Small intestine (tissue), 7 donors: ENCODE data around the gene MARF1. TPM values are rescaled to one million over a fixed set of nuclear protein-coding genes. Genes with fewer than 3 reads are reported as not detected.

ENCODE experiments used
- DNase-seq, 2 donors: peaks; one replicate each; pipeline versions ENCODE4 v3.0.0 to v3.0.0-alpha.2; 2013
- FAIRE-seq: peaks from 2 replicates; lab custom pipeline; 2012; peaks lifted over from hg19 to GRCh38; lab: Jason Lieb, UNC
- H3K27ac ChIP-seq, 3 donors: one replicate each; pipeline ENCODE4 v1.5.1; 2013; ENCODE audit warnings: low read length in 2 of 3, mild to moderate bottlenecking in 2 of 3, control low read depth in 1 of 3, inconsistent platforms in 1 of 3, low read depth in 1 of 3, moderate library complexity in 1 of 3
- H3K27me3 ChIP-seq, 3 donors: one replicate each; pipeline ENCODE4 v1.6.1; 2013; ENCODE audit warnings: low read length in 3 of 3, inconsistent platforms in 1 of 3; ENCODE audit not compliant: control insufficient read depth in 3 of 3, insufficient read depth in 3 of 3
- H3K36me3 ChIP-seq, 3 donors: one replicate each; pipeline ENCODE4 v1.6.1; 2013; ENCODE audit warnings: low read length in 3 of 3, inconsistent platforms in 1 of 3, low read depth in 1 of 3, mild to moderate bottlenecking in 1 of 3, moderate library complexity in 1 of 3; ENCODE audit not compliant: control insufficient read depth in 3 of 3, insufficient read depth in 2 of 3
- H3K4me1 ChIP-seq, 3 donors: one replicate each; pipeline ENCODE4 v1.6.1; 2013; ENCODE audit warnings: low read length in 2 of 3, inconsistent platforms in 1 of 3, low read depth in 1 of 3, mild to moderate bottlenecking in 1 of 3, moderate library complexity in 1 of 3; ENCODE audit not compliant: control insufficient read depth in 3 of 3, insufficient read depth in 2 of 3
- H3K4me3 ChIP-seq, 3 donors: one replicate each; pipeline ENCODE4 v1.5.1; 2013; ENCODE audit warnings: low read length in 3 of 3, control low read depth in 1 of 3, inconsistent platforms in 1 of 3, low read depth in 1 of 3, mild to moderate bottlenecking in 1 of 3, moderate library complexity in 1 of 3
- H3K9me3 ChIP-seq, 2 donors: one replicate each; pipeline ENCODE4 v1.6.1; 2013; ENCODE audit warnings: low read depth in 1 of 2, low read length in 1 of 2; ENCODE audit not compliant: control insufficient read depth in 2 of 2, insufficient read depth in 1 of 2
- WGBS, 3 donors: extraction: QIAGEN DNeasy Blood & Tissue Kit; methylation state at CpG; one replicate each; pipeline ENCODE4 v1.1.7; 2013; 5-methylcytosine and 5-hydroxymethylcytosine counted together
- polyA plus RNA-seq, 4 donors: library from polyadenylated mRNA; stranded (reverse) in 3 of 4; unstranded in 1 of 4; fragments of 200-250 nt in 3 of 4; fragments of 120-200 nt in 1 of 4; gene quantifications; one replicate each; pipeline versions ENCODE4 v1.2.1 to v1.2.3, GENCODE V29; 2013
- donor health status: healthy with polysubstance abuse.
- donor health status: control.
- donor health status: control.
- donor health status: Bipolar disorder and iron deficiency.
- donor health status: healthy.

Gene MARF1
- polyA plus RNA-seq, 4 donors = 14.3 to 41.4 (median 15.7) TPM

- no peak overlapping the region for H3K27ac ChIP-seq
- no peaks in the 10 kb centered on the region for H3K4me1 ChIP-seq
- DNase-seq (no peak), FAIRE-seq (no peak)
- 90 to 96% (median 93%) methylated on average over 5 of the region's 5 CpGs for WGBS, 3 donors
- H3K36me3 ChIP-seq = peaks cover 6 to 64% (median 33%) of the 10 kb centered on the region in 3 donors
- no peak overlapping the region for H3K4me3 ChIP-seq
- H3K9me3 ChIP-seq = no peaks in the 10 kb centered on the region
- H3K27me3 ChIP-seq = no peaks in the 10 kb centered on the region
Measured at GRCh38 chr16:15606518-15607220, 36.3 kb downstream of the MARF1 start.

GRCh38 chr16:15605839-15606517 lies 37.0 kb downstream of the MARF1 start:
- 62 to 88% (median 83%) methylated on average over 13 of the region's 13 CpGs for WGBS, 3 donors
- H3K4me1 ChIP-seq = no peaks in the 10 kb centered on the region
- no peak overlapping the region for H3K27ac ChIP-seq
- no peaks in the 10 kb centered on the region for H3K9me3 ChIP-seq
- no peaks in the 10 kb centered on the region for H3K27me3 ChIP-seq
- DNase-seq = peak in 1 of 2 donors; percentile 25
- no peak overlapping the region for H3K4me3 ChIP-seq
- no peak for FAIRE-seq
- peaks cover 12 to 67% (median 34%) of the 10 kb centered on the region in 3 donors for H3K36me3 ChIP-seq

- H3K9me3 ChIP-seq = no peaks in the 10 kb centered on the region
- H3K27me3 ChIP-seq = no peaks in the 10 kb centered on the region
- FAIRE-seq (no peak), DNase-seq (peak in 1 of 2 donors; percentile 13)
- peaks cover 13 to 69% (median 39%) of the 10 kb centered on the region in 3 donors for H3K36me3 ChIP-seq
- no peak overlapping the region for H3K27ac ChIP-seq
- H3K4me1 ChIP-seq = no peaks in the 10 kb centered on the region
- H3K4me3 ChIP-seq = no peak overlapping the region
- WGBS, 3 donors = 77 to 88% (median 83%) methylated on average over 14 of the region's 14 CpGs
Measured at GRCh38 chr16:15604460-15605440, 38.2 kb downstream of the MARF1 start.

GRCh38 chr16:15602285-15603044 lies 40.5 kb downstream of the MARF1 start:
- Histone ChIP-seq H3K4me3 (no peak overlapping the region), H3K36me3 (peaks cover 11 to 83% (median 55%) of the 10 kb centered on the region in 3 donors), H3K27ac (no peak overlapping the region), H3K9me3 (no peaks in the 10 kb centered on the region), H3K4me1 (no peaks in the 10 kb centered on the region), H3K27me3 (no peaks in the 10 kb centered on the region)
- FAIRE-seq (no peak), DNase-seq (no peak)
- 96 to 97% (median 96%) methylated on average over 23 of the region's 23 CpGs for WGBS, 3 donors

- Histone ChIP-seq H3K4me3 (no peak overlapping the region), H3K36me3 (peaks cover 11 to 79% (median 50%) of the 10 kb centered on the region in 3 donors), H3K9me3 (no peaks in the 10 kb centered on the region), H3K4me1 (no peaks in the 10 kb centered on the region), H3K27me3 (no peaks in the 10 kb centered on the region), H3K27ac (no peak overlapping the region)
- 90 to 95% (median 94%) methylated on average over 9 of the region's 9 CpGs for WGBS, 3 donors
- no peak for FAIRE-seq
- no peak for DNase-seq
Measured at GRCh38 chr16:15601212-15601879, 41.6 kb downstream of the MARF1 start.

GRCh38 chr16:15599303-15600070 lies 43.5 kb downstream of the MARF1 start:
- Histone ChIP-seq H3K4me3 (no peak overlapping the region), H3K4me1 (no peaks in the 10 kb centered on the region), H3K9me3 (no peaks in the 10 kb centered on the region), H3K27me3 (no peaks in the 10 kb centered on the region), H3K27ac (no peak overlapping the region), H3K36me3 (peaks cover 16 to 70% (median 49%) of the 10 kb centered on the region in 3 donors)
- DNase-seq (no peak), FAIRE-seq (no peak)
- WGBS, 3 donors = 95 to 97% (median 96%) methylated on average over 21 of the region's 21 CpGs

- 84 to 90% (median 86%) methylated on average over 17 of the region's 17 CpGs for WGBS, 3 donors
- Histone ChIP-seq H3K36me3 (peaks cover 16 to 67% (median 44%) of the 10 kb centered on the region in 3 donors), H3K27me3 (no peaks in the 10 kb centered on the region), H3K4me3 (no peak overlapping the region), H3K4me1 (no peaks in the 10 kb centered on the region), H3K9me3 (no peaks in the 10 kb centered on the region), H3K27ac (no peak overlapping the region)
- DNase-seq (no peak), FAIRE-seq (no peak)
Measured at GRCh38 chr16:15598648-15599190, 44.2 kb downstream of the MARF1 start.
